Activated CD4-positive, CD25-positive, alpha-beta regulatory T cell (primary cell): ENCODE measurements around the gene ISG15.
"Not testable (repeated sequence)": the region's sequence is repeated elsewhere in the genome, so short reads cannot be mapped to it uniquely, and the experiment has no call there.

ENCODE experiments used
- DNase-seq, 4 experiments: peaks; one replicate each; lab custom pipeline; 2025; lab: John Stamatoyannopoulos, UW

The ISG15 gene

GRCh38 chr1:1012736-1013104, 577 bp upstream of the ISG15 start:
- DNase-seq = not testable (repeated sequence)

- DNase-seq = no peak
Measured at GRCh38 chr1:1013922-1014648, 788 bp downstream of the ISG15 start.

GRCh38 chr1:1014799-1015681, 1.7 kb downstream of the ISG15 start:
- DNase-seq = no peak

- DNase-seq = not testable (repeated sequence)
Measured at GRCh38 chr1:1017397-1018320, 4.4 kb downstream of the ISG15 start.

GRCh38 chr1:1018321-1018685, 5.0 kb downstream of the ISG15 start:
- not testable (repeated sequence) for DNase-seq

GRCh38 chr1:1019122-1019999, 6.1 kb downstream of the ISG15 start:
- DNase-seq = peak; percentile 64 to 76 (median 68)

- no peak for DNase-seq
Measured at GRCh38 chr1:1020000-1020404, 6.7 kb downstream of the ISG15 start, which contains the start of gene AGRN. TSS of gene AGRN (plus strand) at chr1:1020120. CDS start at chr1:1020173, 53 bp downstream.

GRCh38 chr1:1020415-1021009, 7.2 kb downstream of the ISG15 start:
- DNase-seq = no peak

GRCh38 chr1:1021010-1021919, 8.0 kb downstream of the ISG15 start:
- no peak for DNase-seq

- no peak for DNase-seq
Measured at GRCh38 chr1:1021920-1022259, 8.6 kb downstream of the ISG15 start.

GRCh38 chr1:1022302-1023009, 9.2 kb downstream of the ISG15 start:
- no peak for DNase-seq

- DNase-seq = no peak
Measured at GRCh38 chr1:1023700-1024099, 10.4 kb downstream of the ISG15 start.

GRCh38 chr1:1024149-1024770, 11.0 kb downstream of the ISG15 start:
- DNase-seq = no peak

GRCh38 chr1:1024771-1025699, 11.7 kb downstream of the ISG15 start:
- DNase-seq = no peak

GRCh38 chr1:1025730-1026129, 12.4 kb downstream of the ISG15 start:
- no peak for DNase-seq

GRCh38 chr1:1026599-1027413, 13.5 kb downstream of the ISG15 start:
- no peak for DNase-seq

- no peak for DNase-seq
Measured at GRCh38 chr1:1027791-1028190, 14.5 kb downstream of the ISG15 start.
